Measurements from ENCODE around the gene SLC39A9. TPM values are rescaled to one million over a fixed set of nuclear protein-coding genes. Genes with fewer than 3 reads are reported as not detected.

SLC39A9 gene
- polyA plus RNA-seq, 2 of the 4 experiments (the other 2 are of a cell fraction): 41.7 to 116 TPM

DNA sequence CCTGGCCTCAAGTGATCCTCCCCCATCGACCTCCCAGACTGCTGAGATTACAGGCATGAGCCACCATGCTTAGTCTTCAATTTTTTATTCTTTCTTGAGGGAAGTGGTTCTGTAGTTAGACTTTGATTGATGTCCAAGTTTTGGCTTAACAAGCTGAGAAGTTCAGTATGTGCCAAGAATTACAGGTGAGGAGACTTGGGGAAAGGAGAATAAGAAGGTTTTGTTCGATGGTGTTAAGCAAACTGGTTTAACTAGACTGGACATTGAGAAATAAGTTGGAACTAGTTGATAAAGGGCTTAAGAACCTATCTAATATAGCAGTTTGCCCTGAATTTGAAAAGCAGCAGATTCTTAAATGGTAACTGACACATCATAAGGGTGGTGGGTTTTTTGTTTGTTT is 53.4 kb downstream of the SLC39A9 start (continued):
- TF ChIP-seq, protein P1, sequence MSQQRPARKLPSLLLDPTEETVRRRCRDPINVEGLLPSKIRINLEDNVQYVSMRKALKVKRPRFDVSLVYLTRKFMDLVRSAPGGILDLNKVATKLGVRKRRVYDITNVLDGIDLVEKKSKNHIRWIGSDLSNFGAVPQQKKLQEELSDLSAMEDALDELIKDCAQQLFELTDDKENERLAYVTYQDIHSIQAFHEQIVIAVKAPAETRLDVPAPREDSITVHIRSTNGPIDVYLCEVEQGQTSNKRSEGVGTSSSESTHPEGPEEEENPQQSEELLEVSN (IDR thresholded peaks at IDR 0.05; ENCODE audit: borderline replicate concordance, low read depth): no peak

DNA sequence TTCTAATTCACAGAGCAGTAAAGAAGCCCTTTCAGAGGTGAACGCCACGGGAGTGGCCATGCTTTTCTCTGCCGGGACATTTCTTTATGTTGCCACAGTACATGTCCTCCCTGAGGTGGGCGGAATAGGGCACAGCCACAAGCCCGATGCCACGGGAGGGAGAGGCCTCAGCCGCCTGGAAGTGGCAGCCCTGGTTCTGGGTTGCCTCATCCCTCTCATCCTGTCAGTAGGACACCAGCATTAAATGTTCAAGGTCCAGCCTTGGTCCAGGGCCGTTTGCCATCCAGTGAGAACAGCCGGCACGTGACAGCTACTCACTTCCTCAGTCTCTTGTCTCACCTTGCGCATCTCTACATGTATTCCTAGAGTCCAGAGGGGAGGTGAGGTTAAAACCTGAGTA is 59.9 kb downstream of the SLC39A9 start:
- Histone ChIP-seq H3K9me3 (no peaks in the 10 kb centered on the region), H3K4me3 (no peak overlapping the region), H3K4me2 (no peak overlapping the region), H3K4me1 (no peaks in the 10 kb centered on the region), H3K27ac (no peak overlapping the region)
- DNase-seq (ENCODE audit: low read depth in 1 of 2, low spot score in 1 of 2) (no peak), ATAC-seq (0 out of 6 replicates have a peak, but pooled peaks of 1 of the 2 experiments have one; percentile 48), FAIRE-seq (no peak)
- ChIA-PET CTCF (interaction anchor here (1.1 to 8.6 kb wide), 8 partner anchors 14 to 217 kb away, joined by 4 to 95 read pairs (median 6); partner anchors contain the start of gene GALNT16), POLR2A (interaction anchor here (2.1 kb wide), 1 partner anchor 60 kb away, joined by 9 read pairs; the partner anchor contains the start of genes ERH and SLC39A9)
- TF ChIP-seq, protein P1 (IDR thresholded peaks at IDR 0.05; ENCODE audit: borderline replicate concordance, low read depth): no peak
- no peak for TF ChIP-seq MYC (IDR thresholded peaks at IDR 0.05; ENCODE audit: borderline replicate concordance, low read length)
- TF ChIP-seq SREBF2 (IDR thresholded peaks at IDR 0.05): no peak
- TF ChIP-seq RCOR1 (IDR thresholded peaks at IDR 0.05; ENCODE audit: low read depth, low read length): no peak
- no peak for TF ChIP-seq MAFK (IDR thresholded peaks at IDR 0.05; ENCODE audit: partially characterized antibody)
- TF ChIP-seq EHMT2 (IDR thresholded peaks at IDR 0.05; ENCODE audit: low read depth): no peak
- TF ChIP-seq HOXA7 (CRISPR knock-in tag; IDR thresholded peaks at IDR 0.05): no peak
- no peak for TF ChIP-seq KDM5A (IDR thresholded peaks at IDR 0.05)
- no peak for TF ChIP-seq TP53 (CRISPR knock-in tag; IDR thresholded peaks at IDR 0.05)
- no peak for TF ChIP-seq BHLHE40 (IDR thresholded peaks at IDR 0.05; ENCODE audit: low read depth, low read length)
- TF ChIP-seq NR3C1 (IDR thresholded peaks at IDR 0.05): no peak
- TF ChIP-seq FOSB (CRISPR knock-in tag; IDR thresholded peaks at IDR 0.05): no peak
- no peak for TF ChIP-seq RARB (CRISPR knock-in tag; IDR thresholded peaks at IDR 0.05)
- no peak for TF ChIP-seq MAZ (IDR thresholded peaks at IDR 0.05; ENCODE audit: borderline replicate concordance, low read depth, low read length)
- TF ChIP-seq POLR2AphosphoS2 (conservative IDR thresholded peaks at IDR 0.05; ENCODE audit: low read length): no peak
- TF ChIP-seq, protein P2, sequence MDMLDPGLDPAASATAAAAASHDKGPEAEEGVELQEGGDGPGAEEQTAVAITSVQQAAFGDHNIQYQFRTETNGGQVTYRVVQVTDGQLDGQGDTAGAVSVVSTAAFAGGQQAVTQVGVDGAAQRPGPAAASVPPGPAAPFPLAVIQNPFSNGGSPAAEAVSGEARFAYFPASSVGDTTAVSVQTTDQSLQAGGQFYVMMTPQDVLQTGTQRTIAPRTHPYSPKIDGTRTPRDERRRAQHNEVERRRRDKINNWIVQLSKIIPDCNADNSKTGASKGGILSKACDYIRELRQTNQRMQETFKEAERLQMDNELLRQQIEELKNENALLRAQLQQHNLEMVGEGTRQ (IDR thresholded peaks at IDR 0.05): no peak
- no peak for TF ChIP-seq ZSCAN20 (CRISPR knock-in tag; IDR thresholded peaks at IDR 0.05)
- no peak for TF ChIP-seq NFE2L2 (conservative IDR thresholded peaks at IDR 0.05; ENCODE audit: low read length)
- TF ChIP-seq PHF8 (IDR thresholded peaks at IDR 0.05; ENCODE audit: borderline replicate concordance, low read depth): no peak
- TF ChIP-seq POLR2A (IDR thresholded peaks at IDR 0.05; ENCODE audit: low read length): no peak
- WGBS (ENCODE audit: missing lambda C conversion rate): 90% methylated on average over 11 of the region's 11 CpGs

DNA sequence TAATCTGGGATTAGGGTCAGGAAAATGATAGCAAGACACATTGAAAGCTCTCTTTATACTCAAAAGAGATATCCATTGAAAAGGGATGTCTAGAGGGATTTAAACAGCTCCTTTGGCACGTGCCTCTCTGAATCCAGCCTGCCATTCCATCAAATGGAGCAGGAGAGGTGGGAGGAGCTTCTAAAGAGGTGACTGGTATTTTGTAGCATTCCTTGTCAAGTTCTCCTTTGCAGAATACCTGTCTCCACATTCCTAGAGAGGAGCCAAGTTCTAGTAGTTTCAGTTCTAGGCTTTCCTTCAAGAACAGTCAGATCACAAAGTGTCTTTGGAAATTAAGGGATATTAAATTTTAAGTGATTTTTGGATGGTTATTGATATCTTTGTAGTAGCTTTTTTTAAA is 60.6 kb downstream of the SLC39A9 start:
- TF ChIP-seq CBX2 (IDR thresholded peaks at IDR 0.05; ENCODE audit: borderline replicate concordance, low read depth) (no peak), JUN (IDR thresholded peaks at IDR 0.05) (no peak), BHLHE40 (IDR thresholded peaks at IDR 0.05; ENCODE audit: low read depth, low read length) (no peak), GATA3 (IDR thresholded peaks at IDR 0.05; ENCODE audit: borderline replicate concordance) (no peak)
- FAIRE-seq (no peak), ATAC-seq (no peak), DNase-seq (ENCODE audit: low read depth in 1 of 2, low spot score in 1 of 2) (no peak)
- CTCF ChIA-PET: interaction anchor here (0.9 to 8.6 kb wide), 18 partner anchors 8 to 218 kb away, joined by 3 to 95 read pairs (median 6); partner anchors contain the start of gene GALNT16
- Histone ChIP-seq H3K9me3 (no peaks in the 10 kb centered on the region), H3K4me1 (no peaks in the 10 kb centered on the region), H3K4me2 (no peak overlapping the region), H3K4me3 (no peak overlapping the region), H3K27ac (no peak overlapping the region)
- POLR2A ChIA-PET: interaction anchor here (2.1 kb wide), 1 partner anchor 61 kb away, joined by 9 read pairs; the partner anchor contains the start of genes ERH and SLC39A9
- WGBS (ENCODE audit: missing lambda C conversion rate): 40% methylated on average over 1 of the region's 1 CpG
